ENCODE results near the gene NME9. TPM values are rescaled to one million over a fixed set of nuclear protein-coding genes. Genes with fewer than 3 reads are reported as not detected.

Gene NME9
- total RNA-seq, 1 experiment from 2014 or later: 0.40 TPM

DNA sequence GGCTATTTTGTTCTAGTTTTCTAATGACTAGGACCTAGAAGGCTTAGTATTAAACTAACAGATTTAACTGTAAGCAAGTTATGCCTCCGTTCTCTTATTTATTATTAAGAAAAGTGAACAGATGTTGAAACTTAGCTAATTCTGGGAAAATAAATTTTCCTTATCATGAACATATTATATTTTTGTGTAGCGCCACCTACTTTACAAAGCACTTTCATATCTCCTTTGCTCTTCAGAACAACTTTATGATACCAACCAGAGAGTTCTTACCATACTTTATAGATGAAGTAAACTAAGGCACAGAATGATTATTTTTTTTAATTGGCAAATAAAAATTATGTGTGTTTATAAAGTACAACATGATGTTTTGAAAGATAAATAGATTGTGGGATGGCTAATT, 59.4 kb downstream of the NME9 start:
- no peaks in the 10 kb centered on the region for H3K9me3 ChIP-seq (ENCODE audit: low read length)
- no peak overlapping the region for H3K27ac ChIP-seq (ENCODE audit: low read length)
- ATAC-seq (no peak), DNase-seq (peak; percentile 4)
- no peaks in the 10 kb centered on the region for H4K20me1 ChIP-seq (ENCODE audit: low read length)
- intact Hi-C loops (cut with micrococcal nuclease): loop anchor here (1.0 kb wide), 1 partner anchor 90 kb away; no protein-coding TSS in a partner anchor
- H3K9ac ChIP-seq (ENCODE audit: low read length): no peak overlapping the region
- H3K36me3 ChIP-seq (ENCODE audit: low read depth, low read length): no peaks in the 10 kb centered on the region; the same call in none of the 2 replicates
- H3K9me2 ChIP-seq (replicated peaks; ENCODE audit: low read length): no peaks in the 10 kb centered on the region
- H2AFZ ChIP-seq (ENCODE audit: low read length): no peak overlapping the region
- TF ChIP-seq EZH2 (IDR thresholded peaks at IDR 0.05; ENCODE audit: low read length, unreplicated experiment) (no peak), CTCF (conservative IDR thresholded peaks at IDR 0.05; ENCODE audit: low read depth, low read length) (peak; percentile 45), EZH2phosphoT487 (IDR thresholded peaks at IDR 0.05; ENCODE audit: borderline replicate concordance, low read length) (no peak)
- ChIA-PET CTCF (interaction anchor here (1.0 kb wide), 1 partner anchor 92 kb away, joined by 3 read pairs; no protein-coding TSS in a partner anchor), POLR2A (ENCODE audit: unreplicated experiment) (no interaction called here)
- H3K4me2 ChIP-seq (ENCODE audit: low read length): no peak overlapping the region
- H3F3A ChIP-seq (ENCODE audit: low read length, unreplicated experiment): no peaks in the 10 kb centered on the region
- no peaks in the 10 kb centered on the region for H3K4me1 ChIP-seq (ENCODE audit: insufficient read depth, low read length)
- H3K79me2 ChIP-seq (ENCODE audit: low read length): no peaks in the 10 kb centered on the region
- BruUV-seq (replicated peaks): no TSS peak
- no peaks in the 10 kb centered on the region for H3K27me3 ChIP-seq (ENCODE audit: low read length)
- H3K4me3 ChIP-seq (ENCODE audit: low read length): no peak overlapping the region

GRCh38 chr3:138267083-138267482, 62.6 kb downstream of the NME9 start:
- ChIA-PET CTCF (no interaction called here), POLR2A (ENCODE audit: unreplicated experiment) (no interaction called here)
- Histone ChIP-seq H3K9me2 (replicated peaks; ENCODE audit: low read length) (no peaks in the 10 kb centered on the region), H3K79me2 (ENCODE audit: low read length) (no peaks in the 10 kb centered on the region), H4K20me1 (ENCODE audit: low read length) (no peaks in the 10 kb centered on the region), H3K9me3 (ENCODE audit: low read length) (no peaks in the 10 kb centered on the region), H3K4me3 (ENCODE audit: low read length) (no peak overlapping the region), H2AFZ (ENCODE audit: low read length) (no peak overlapping the region), H3K36me3 (ENCODE audit: low read depth, low read length) (no peaks in the 10 kb centered on the region), H3K4me2 (ENCODE audit: low read length) (no peak overlapping the region), H3K9ac (ENCODE audit: low read length) (no peak overlapping the region), H3F3A (ENCODE audit: low read length, unreplicated experiment) (no peaks in the 10 kb centered on the region), H3K27ac (ENCODE audit: low read length) (no peak overlapping the region), H3K4me1 (ENCODE audit: insufficient read depth, low read length) (no peaks in the 10 kb centered on the region), H3K27me3 (ENCODE audit: low read length) (no peaks in the 10 kb centered on the region)
- intact Hi-C loops (cut with micrococcal nuclease): no loop called here
- no TSS peak for BruUV-seq (replicated peaks)
- ATAC-seq (no peak), DNase-seq (no peak)
- TF ChIP-seq EZH2phosphoT487 (IDR thresholded peaks at IDR 0.05; ENCODE audit: borderline replicate concordance, low read length) (no peak), CTCF (conservative IDR thresholded peaks at IDR 0.05; ENCODE audit: low read depth, low read length) (no peak), EZH2 (IDR thresholded peaks at IDR 0.05; ENCODE audit: low read length, unreplicated experiment) (no peak)

DNA sequence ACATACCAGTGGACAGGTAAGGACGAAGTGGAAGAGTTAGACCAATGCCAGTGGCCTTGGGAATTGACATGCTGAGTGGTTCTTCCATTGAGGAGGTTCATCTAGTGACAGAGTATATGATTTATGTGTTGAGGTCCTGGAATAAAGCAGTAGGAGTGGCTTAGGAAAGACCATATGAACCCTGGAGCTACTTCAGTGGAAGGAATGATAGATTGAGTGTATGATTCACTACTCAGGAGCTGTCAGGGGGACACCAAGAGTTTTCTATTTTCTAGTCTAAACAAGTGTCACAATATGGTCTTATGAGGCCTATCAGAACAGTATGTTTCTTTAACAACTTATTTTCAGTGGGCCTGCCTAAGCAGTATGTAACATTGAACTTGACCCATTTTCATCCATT, 63.9 kb downstream of the NME9 start:
- no peak for DNase-seq
- H3K4me1 ChIP-seq (ENCODE audit: insufficient read depth, low read length): no peaks in the 10 kb centered on the region
- no peak overlapping the region for H3K4me3 ChIP-seq (ENCODE audit: low read length)
- no peaks in the 10 kb centered on the region for H3K9me3 ChIP-seq (ENCODE audit: low read length)
- TF ChIP-seq EZH2phosphoT487 (IDR thresholded peaks at IDR 0.05; ENCODE audit: borderline replicate concordance, low read length) (no peak), CTCF (conservative IDR thresholded peaks at IDR 0.05; ENCODE audit: low read depth, low read length) (no peak), EZH2 (IDR thresholded peaks at IDR 0.05; ENCODE audit: low read length, unreplicated experiment) (no peak)
- H2AFZ ChIP-seq (ENCODE audit: low read length): no peak overlapping the region
- CTCF ChIA-PET: no interaction called here
- ATAC-seq: no peak
- H3K4me2 ChIP-seq (ENCODE audit: low read length): no peak overlapping the region
- no peaks in the 10 kb centered on the region for H3F3A ChIP-seq (ENCODE audit: low read length, unreplicated experiment)
- POLR2A ChIA-PET (ENCODE audit: unreplicated experiment): no interaction called here
- intact Hi-C loops (cut with micrococcal nuclease): no loop called here
- H3K79me2 ChIP-seq (ENCODE audit: low read length): no peaks in the 10 kb centered on the region
- BruUV-seq (replicated peaks): no TSS peak
- H4K20me1 ChIP-seq (ENCODE audit: low read length): no peaks in the 10 kb centered on the region
- no peak overlapping the region for H3K27ac ChIP-seq (ENCODE audit: low read length)
- no peaks in the 10 kb centered on the region for H3K27me3 ChIP-seq (ENCODE audit: low read length)
- no peak overlapping the region for H3K9ac ChIP-seq (ENCODE audit: low read length)
- H3K36me3 ChIP-seq (ENCODE audit: low read depth, low read length): no peaks in the 10 kb centered on the region
- no peaks in the 10 kb centered on the region for H3K9me2 ChIP-seq (replicated peaks; ENCODE audit: low read length)

Measured in PC-3 (cell line).